Measurements from ENCODE around the gene RPL31. TPM values are rescaled to one million over a fixed set of nuclear protein-coding genes. Genes with fewer than 3 reads are reported as not detected.

RPL31 gene
- total and polyA plus RNA-seq, 9 of the 15 experiments (the other 6 are each of a cell fraction or from before 2014, with no cell fraction given) = 1,176 to 6,037 (median 2,997) TPM

DNA sequence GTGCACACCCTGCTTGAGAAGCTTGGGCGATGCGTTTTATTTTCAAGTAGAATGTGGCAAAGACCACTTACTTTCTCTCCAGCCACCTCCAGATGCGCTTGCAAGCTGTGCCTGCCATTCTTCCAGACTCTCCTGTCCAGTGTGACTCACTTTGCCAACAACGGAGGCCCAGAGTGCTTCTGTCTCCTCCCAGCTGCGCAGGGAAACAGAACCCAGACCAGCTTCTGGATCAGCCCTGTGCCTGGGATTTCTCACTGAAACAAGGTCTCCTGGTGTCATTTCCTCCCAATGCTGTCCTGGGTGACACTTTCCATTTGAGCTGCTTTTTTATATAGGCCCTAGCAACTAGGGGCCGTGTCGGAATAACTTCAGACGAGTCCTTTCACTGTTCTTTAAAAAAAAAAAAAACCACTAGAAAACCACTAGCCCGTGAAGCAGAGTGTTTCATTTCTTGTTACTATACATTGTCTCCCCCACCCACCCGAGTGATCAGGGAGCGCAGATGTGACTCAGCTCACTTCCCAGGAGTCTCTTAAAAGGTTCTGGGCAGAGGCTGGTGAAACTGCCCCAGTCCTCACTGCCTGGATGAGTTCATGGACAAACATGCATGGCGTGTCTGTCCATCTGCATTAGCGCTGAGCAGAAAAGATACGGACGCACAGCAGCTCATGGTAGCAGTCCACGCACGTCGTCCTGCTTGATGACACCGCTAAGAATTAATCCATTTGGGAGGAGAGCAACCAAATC is 25.3 kb upstream of the RPL31 start (continued):
- TF ChIP-seq, protein P1, sequence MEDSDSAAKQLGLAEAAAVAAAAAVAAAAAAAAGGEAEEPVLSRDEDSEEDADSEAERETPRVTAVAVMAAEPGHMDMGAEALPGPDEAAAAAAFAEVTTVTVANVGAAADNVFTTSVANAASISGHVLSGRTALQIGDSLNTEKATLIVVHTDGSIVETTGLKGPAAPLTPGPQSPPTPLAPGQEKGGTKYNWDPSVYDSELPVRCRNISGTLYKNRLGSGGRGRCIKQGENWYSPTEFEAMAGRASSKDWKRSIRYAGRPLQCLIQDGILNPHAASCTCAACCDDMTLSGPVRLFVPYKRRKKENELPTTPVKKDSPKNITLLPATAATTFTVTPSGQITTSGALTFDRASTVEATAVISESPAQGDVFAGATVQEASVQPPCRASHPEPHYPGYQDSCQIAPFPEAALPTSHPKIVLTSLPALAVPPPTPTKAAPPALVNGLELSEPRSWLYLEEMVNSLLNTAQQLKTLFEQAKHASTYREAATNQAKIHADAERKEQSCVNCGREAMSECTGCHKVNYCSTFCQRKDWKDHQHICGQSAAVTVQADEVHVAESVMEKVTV (CRISPR knock-in tag; IDR thresholded peaks at IDR 0.05) = no peak
- no peak for TF ChIP-seq DPF2 (IDR thresholded peaks at IDR 0.05)
- TF ChIP-seq RBM17 (IDR thresholded peaks at IDR 0.05; ENCODE audit: borderline replicate concordance, low read depth, low read length) = no peak

DNA sequence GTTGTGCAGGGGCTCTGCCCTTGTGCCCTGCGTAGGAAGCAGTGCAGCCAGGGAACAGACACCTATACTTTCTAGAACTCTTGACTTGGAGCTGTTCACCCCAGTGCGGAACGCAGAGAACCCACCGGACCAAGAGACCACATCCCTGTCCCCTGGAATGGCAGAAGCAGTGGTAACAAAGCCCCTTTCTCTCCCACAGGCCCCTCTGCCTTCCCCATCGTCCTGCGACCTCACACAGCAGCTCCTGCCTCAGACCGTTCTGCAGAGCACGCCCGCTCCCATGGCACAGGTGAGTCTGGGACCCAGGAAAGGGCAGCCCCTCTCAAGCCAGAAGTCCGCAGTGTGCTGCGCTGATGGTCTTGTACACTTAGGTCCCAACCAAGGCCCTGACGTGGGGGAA is 24.6 kb upstream of the RPL31 start:
- peaks cover 55 to 90% of the 10 kb centered on the region in 2 experiments for H3K27me3 ChIP-seq (ENCODE audit: control insufficient read depth in 2 of 2, insufficient read depth in 2 of 2, low read length in 2 of 2)
- ChIA-PET POLR2A (interaction anchor here (1.2 kb wide), 1 partner anchor 24 kb away, joined by 6 read pairs; the partner anchor contains the start of gene RPL31), CTCF (ENCODE audit: low intra/inter-chr PET ratio) (no interaction called here)
- H3K79me2 ChIP-seq (ENCODE audit: control insufficient read depth, insufficient read depth, low read length) = no peaks in the 10 kb centered on the region
- no peak overlapping the region for H3K4me2 ChIP-seq (ENCODE audit: insufficient read depth, low read length)
- FAIRE-seq (no peak), ATAC-seq (no peak), DNase-seq (ENCODE audit: extremely low read depth in 1 of 4, low spot score in 3 of 4) (no peak)
- no peaks in the 10 kb centered on the region for H3K4me1 ChIP-seq (replicated peaks in 1 of 2; ENCODE audit: control insufficient read depth in 2 of 2, insufficient read depth in 2 of 2, low read length in 2 of 2)
- H3K9me3 ChIP-seq (replicated peaks; ENCODE audit: control insufficient read depth, insufficient read depth, low read depth, low read length) = no peaks in the 10 kb centered on the region
- H4K20me1 ChIP-seq (replicated peaks; ENCODE audit: control insufficient read depth, insufficient read depth, low read length) = peaks cover 4% of the 10 kb centered on the region; the same call in 1 of the 2 replicates
- no peak overlapping the region for H3K4me3 ChIP-seq
- peaks cover 5% of the 10 kb centered on the region for H3K9me1 ChIP-seq (ENCODE audit: control insufficient read depth, insufficient read depth, low read length)
- no peaks in the 10 kb centered on the region for H3K36me3 ChIP-seq (ENCODE audit: control insufficient read depth, insufficient read depth, low read length)
- intact Hi-C loops (cut with micrococcal nuclease) = no loop called here
- no peak overlapping the region for H3K9ac ChIP-seq (ENCODE audit: insufficient read depth in 1 of 2, low read depth in 2 of 2, low read length in 2 of 2)
- BruUV-seq (replicated peaks) = no TSS peak
- H3K27ac ChIP-seq (ENCODE audit: extremely low read depth, low read depth, low read length) = no peak overlapping the region
- no peak overlapping the region for H2AFZ ChIP-seq (ENCODE audit: low read depth, low read length)
- WGBS (ENCODE audit: insufficient coverage, low coverage, missing lambda C conversion rate) = 10% methylated on average over 12 of the region's 12 CpGs
- in situ Hi-C loops (cut with MboI) = no loop called here
- TF ChIP-seq, protein P2, sequence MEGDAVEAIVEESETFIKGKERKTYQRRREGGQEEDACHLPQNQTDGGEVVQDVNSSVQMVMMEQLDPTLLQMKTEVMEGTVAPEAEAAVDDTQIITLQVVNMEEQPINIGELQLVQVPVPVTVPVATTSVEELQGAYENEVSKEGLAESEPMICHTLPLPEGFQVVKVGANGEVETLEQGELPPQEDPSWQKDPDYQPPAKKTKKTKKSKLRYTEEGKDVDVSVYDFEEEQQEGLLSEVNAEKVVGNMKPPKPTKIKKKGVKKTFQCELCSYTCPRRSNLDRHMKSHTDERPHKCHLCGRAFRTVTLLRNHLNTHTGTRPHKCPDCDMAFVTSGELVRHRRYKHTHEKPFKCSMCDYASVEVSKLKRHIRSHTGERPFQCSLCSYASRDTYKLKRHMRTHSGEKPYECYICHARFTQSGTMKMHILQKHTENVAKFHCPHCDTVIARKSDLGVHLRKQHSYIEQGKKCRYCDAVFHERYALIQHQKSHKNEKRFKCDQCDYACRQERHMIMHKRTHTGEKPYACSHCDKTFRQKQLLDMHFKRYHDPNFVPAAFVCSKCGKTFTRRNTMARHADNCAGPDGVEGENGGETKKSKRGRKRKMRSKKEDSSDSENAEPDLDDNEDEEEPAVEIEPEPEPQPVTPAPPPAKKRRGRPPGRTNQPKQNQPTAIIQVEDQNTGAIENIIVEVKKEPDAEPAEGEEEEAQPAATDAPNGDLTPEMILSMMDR (IDR thresholded peaks at IDR 0.05 in 2 of 3, conservative IDR thresholded peaks at IDR 0.05 in 1 of 3; ENCODE audit: insufficient read depth in 2 of 3, low read depth in 1 of 3, low read length in 3 of 3) = no peak
- TF ChIP-seq ZNF354B (CRISPR knock-in tag; IDR thresholded peaks at IDR 0.05) = no peak
- TF ChIP-seq HNRNPL (IDR thresholded peaks at IDR 0.05; ENCODE audit: low read depth, low read length) = no peak
- TF ChIP-seq CEBPG (CRISPR knock-in tag; IDR thresholded peaks at IDR 0.05) = no peak
- no peak for TF ChIP-seq CEBPG (tag; conservative IDR thresholded peaks at IDR 0.05 in 1 of 2, IDR thresholded peaks at IDR 0.05 in 1 of 2)
- TF ChIP-seq SAFB (IDR thresholded peaks at IDR 0.05; ENCODE audit: borderline replicate concordance, low read depth, low read length) = no peak
- TF ChIP-seq, protein P3, sequence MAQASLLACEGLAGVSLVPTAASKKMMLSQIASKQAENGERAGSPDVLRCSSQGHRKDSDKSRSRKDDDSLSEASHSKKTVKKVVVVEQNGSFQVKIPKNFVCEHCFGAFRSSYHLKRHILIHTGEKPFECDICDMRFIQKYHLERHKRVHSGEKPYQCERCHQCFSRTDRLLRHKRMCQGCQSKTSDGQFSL (CRISPR knock-in tag; IDR thresholded peaks at IDR 0.05) = no peak
- TF ChIP-seq, protein P3 (tag; IDR thresholded peaks at IDR 0.05) = no peak
- TF ChIP-seq TAF15 (IDR thresholded peaks at IDR 0.05; ENCODE audit: low read depth, low read length) = no peak
- TF ChIP-seq, protein P4, sequence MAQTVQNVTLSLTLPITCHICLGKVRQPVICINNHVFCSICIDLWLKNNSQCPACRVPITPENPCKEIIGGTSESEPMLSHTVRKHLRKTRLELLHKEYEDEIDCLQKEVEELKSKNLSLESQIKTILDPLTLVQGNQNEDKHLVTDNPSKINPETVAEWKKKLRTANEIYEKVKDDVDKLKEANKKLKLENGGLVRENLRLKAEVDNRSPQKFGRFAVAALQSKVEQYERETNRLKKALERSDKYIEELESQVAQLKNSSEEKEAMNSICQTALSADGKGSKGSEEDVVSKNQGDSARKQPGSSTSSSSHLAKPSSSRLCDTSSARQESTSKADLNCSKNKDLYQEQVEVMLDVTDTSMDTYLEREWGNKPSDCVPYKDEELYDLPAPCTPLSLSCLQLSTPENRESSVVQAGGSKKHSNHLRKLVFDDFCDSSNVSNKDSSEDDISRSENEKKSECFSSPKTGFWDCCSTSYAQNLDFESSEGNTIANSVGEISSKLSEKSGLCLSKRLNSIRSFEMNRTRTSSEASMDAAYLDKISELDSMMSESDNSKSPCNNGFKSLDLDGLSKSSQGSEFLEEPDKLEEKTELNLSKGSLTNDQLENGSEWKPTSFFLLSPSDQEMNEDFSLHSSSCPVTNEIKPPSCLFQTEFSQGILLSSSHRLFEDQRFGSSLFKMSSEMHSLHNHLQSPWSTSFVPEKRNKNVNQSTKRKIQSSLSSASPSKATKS (CRISPR knock-in tag; IDR thresholded peaks at IDR 0.05) = no peak
- no peak for TF ChIP-seq HMG20A (CRISPR knock-in tag; conservative IDR thresholded peaks at IDR 0.05)
